ENCODE results near the gene LRMDA.

- TF ChIP-seq, protein P1, sequence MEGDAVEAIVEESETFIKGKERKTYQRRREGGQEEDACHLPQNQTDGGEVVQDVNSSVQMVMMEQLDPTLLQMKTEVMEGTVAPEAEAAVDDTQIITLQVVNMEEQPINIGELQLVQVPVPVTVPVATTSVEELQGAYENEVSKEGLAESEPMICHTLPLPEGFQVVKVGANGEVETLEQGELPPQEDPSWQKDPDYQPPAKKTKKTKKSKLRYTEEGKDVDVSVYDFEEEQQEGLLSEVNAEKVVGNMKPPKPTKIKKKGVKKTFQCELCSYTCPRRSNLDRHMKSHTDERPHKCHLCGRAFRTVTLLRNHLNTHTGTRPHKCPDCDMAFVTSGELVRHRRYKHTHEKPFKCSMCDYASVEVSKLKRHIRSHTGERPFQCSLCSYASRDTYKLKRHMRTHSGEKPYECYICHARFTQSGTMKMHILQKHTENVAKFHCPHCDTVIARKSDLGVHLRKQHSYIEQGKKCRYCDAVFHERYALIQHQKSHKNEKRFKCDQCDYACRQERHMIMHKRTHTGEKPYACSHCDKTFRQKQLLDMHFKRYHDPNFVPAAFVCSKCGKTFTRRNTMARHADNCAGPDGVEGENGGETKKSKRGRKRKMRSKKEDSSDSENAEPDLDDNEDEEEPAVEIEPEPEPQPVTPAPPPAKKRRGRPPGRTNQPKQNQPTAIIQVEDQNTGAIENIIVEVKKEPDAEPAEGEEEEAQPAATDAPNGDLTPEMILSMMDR (IDR thresholded peaks at IDR 0.05) = no peak
- TF ChIP-seq POLR2A (IDR thresholded peaks at IDR 0.05) (no peak), POLR2AphosphoS5 (IDR thresholded peaks at IDR 0.05) (no peak)
These were observed 5.5 kb downstream of the LRMDA start for GRCh38 chr10:75436896-75437295.
